HCT116 (cell line): Measurements from ENCODE around the gene PICALM. TPM values are rescaled to one million over a fixed set of nuclear protein-coding genes. Genes with fewer than 3 reads are reported as not detected.

Source experiments
- ATAC-seq: fragments of 200-7000 bp; cut with Tn5 transposase; 2 replicates; pipeline ENCODE4 v1.9.1; 2020; ENCODE audit warnings: mild to moderate bottlenecking, moderate library complexity
- BruUV-seq: library from RNA; stranded (reverse); fragments of 400-500 nt; replicated peaks from 2 replicates; lab custom pipeline; 2021; lab: Mats Ljungman, UMichigan
- CTCF ChIA-PET: fragments of 300-600 bp; sonication (Branson Sonifier 250); formaldehyde crosslinking; loops from one replicate; lab custom pipeline; 2021; ENCODE audit warnings: antibody characterized with exemption; lab: Charles Lee
- POLR2A ChIA-PET: fragments of 300-600, 350-600 bp; sonication (Branson Sonifier 250); formaldehyde crosslinking; loops from one replicate; lab custom pipeline; 2021; ENCODE audit warnings: antibody characterized with exemption; lab: Charles Lee
- RAD21 ChIA-PET, 2 experiments: fragments of 300-600 bp; sonication (Branson Sonifier 250); formaldehyde crosslinking; loops; one replicate each; lab custom pipeline; 2023; ENCODE audit warnings: low total read pairs in 2 of 2; ENCODE audit not compliant: uncharacterized antibody in 2 of 2, unreplicated experiment in 2 of 2, low non-redundant PET in 1 of 2; lab: Charles Lee
- DNase-seq: peaks from one replicate; pipeline ENCODE4 v3.0.0-alpha.2; 2010; ENCODE audit warnings: low read depth, low spot score
- H2AFZ ChIP-seq: fragments of 200-600 bp; shearing (Covaris generic), sonication (generic); 2 replicates; pipeline ENCODE4 v1.6.1; 2017; ENCODE audit warnings: low read depth, mixed run types, mixed read lengths, antibody characterized with exemption, low read length; ENCODE audit not compliant: poor library complexity, severe bottlenecking
- H3K27ac ChIP-seq: 2 replicates; pipeline ENCODE4 v1.5.1; 2012; ENCODE audit warnings: low read depth, low read length
- H3K27me3 ChIP-seq: fragments of 200-600 bp; sonication (generic); 2 replicates; pipeline ENCODE4 v1.6.1; 2016; ENCODE audit warnings: mixed run types, low read length, mixed read lengths; ENCODE audit not compliant: insufficient read depth
- H3K36me3 ChIP-seq, 2 experiments: fragments of 200-500 bp in 1 of 2; fragments of 200-600 bp in 1 of 2; sonication (Bioruptor generic) in 1 of 2; sonication (generic) in 1 of 2; 2 replicates each; pipeline versions ENCODE4 v1.5.1 to v1.6.1; 2014 to 2016; ENCODE audit warnings: low read length in 2 of 2, inconsistent platforms in 1 of 2, mixed read lengths in 1 of 2, mixed run types in 1 of 2; ENCODE audit not compliant: insufficient read depth in 2 of 2, control insufficient read depth in 1 of 2
- H3K4me1 ChIP-seq, 2 experiments: fragments of 200-600 bp in 1 of 2; sonication (generic) in 1 of 2; 2 replicates each; pipeline versions ENCODE4 v1.5.1 to v1.6.1; 2012 to 2017; ENCODE audit warnings: low read length in 2 of 2, inconsistent platforms in 1 of 2, mild to moderate bottlenecking in 1 of 2, mixed read lengths in 1 of 2, mixed run types in 1 of 2, moderate library complexity in 1 of 2; ENCODE audit not compliant: insufficient read depth in 2 of 2, control insufficient read depth in 1 of 2
- H3K4me2 ChIP-seq: fragments of 200-600 bp; sonication (generic); 2 replicates; pipeline ENCODE4 v1.6.1; 2017; ENCODE audit warnings: mixed run types, low read length, mixed read lengths
- H3K4me3 ChIP-seq, 2 experiments: fragments of 200-600 bp in 1 of 2; sonication (generic) in 1 of 2; replicated peaks in 1 of 2; 2 replicates each; pipeline ENCODE4 v1.5.1; 2011 to 2016; ENCODE audit warnings: low read length in 2 of 2, control low read depth in 1 of 2, low read depth in 1 of 2, mild to moderate bottlenecking in 1 of 2, mixed read lengths in 1 of 2, mixed run types in 1 of 2
- H3K79me2 ChIP-seq: fragments of 200-600 bp; sonication (generic); 2 replicates; pipeline ENCODE4 v1.6.1; 2017; ENCODE audit warnings: mild to moderate bottlenecking, mixed run types, low read length, moderate library complexity, mixed read lengths; ENCODE audit not compliant: insufficient read depth
- H3K9ac ChIP-seq: fragments of 200-600 bp; sonication (generic); 2 replicates; pipeline ENCODE4 v1.6.1; 2016; ENCODE audit warnings: low read length, mixed read lengths
- H3K9me2 ChIP-seq: fragments of 200-600 bp; sonication (generic), shearing (Covaris generic); 2 replicates; pipeline ENCODE4 v1.6.1; 2017; ENCODE audit warnings: mixed run types, mild to moderate bottlenecking, moderate library complexity; ENCODE audit not compliant: insufficient read depth
- H3K9me3 ChIP-seq, 2 experiments: fragments of 200-500 bp in 1 of 2; fragments of 200-600 bp in 1 of 2; sonication (Bioruptor generic) in 1 of 2; sonication (generic) in 1 of 2; 2 replicates each; pipeline ENCODE4 v1.6.1; 2014 to 2017; ENCODE audit warnings: low read length in 2 of 2, mixed read lengths in 2 of 2, inconsistent platforms in 1 of 2, low read depth in 1 of 2, mild to moderate bottlenecking in 1 of 2, mixed run types in 1 of 2, moderate library complexity in 1 of 2; ENCODE audit not compliant: control insufficient read depth in 1 of 2, insufficient read depth in 1 of 2
- H4K20me1 ChIP-seq: fragments of 200-600 bp; sonication (generic), shearing (Covaris generic); 2 replicates; pipeline ENCODE4 v1.6.1; 2017; ENCODE audit warnings: mixed run types, mild to moderate bottlenecking, moderate library complexity; ENCODE audit not compliant: insufficient read depth
- CEBPB ChIP-seq: IDR thresholded peaks from 2 replicates; pipeline ENCODE4 v1.6.1; 2012; ENCODE audit warnings: low read depth
- ELF1 ChIP-seq: IDR thresholded peaks from 2 replicates; pipeline ENCODE4 v1.6.1; 2012; ENCODE audit warnings: low read depth, borderline replicate concordance
- EZH2 ChIP-seq: fragments of 200-600 bp; sonication (generic); IDR thresholded peaks from 2 replicates; pipeline ENCODE4 v1.6.1; 2017; ENCODE audit warnings: antibody characterized with exemption, mixed run types
- EZH2phosphoT487 ChIP-seq: fragments of 200-600 bp; IDR thresholded peaks from 2 replicates; pipeline ENCODE4 v1.6.1; 2018; ENCODE audit warnings: antibody characterized with exemption, borderline replicate concordance
- FOSL1 ChIP-seq: IDR thresholded peaks from 2 replicates; pipeline ENCODE4 v1.6.1; 2012; ENCODE audit warnings: low read depth
- JUND ChIP-seq: IDR thresholded peaks from 2 replicates; pipeline ENCODE4 v1.6.1; 2012
- POLR2A ChIP-seq: IDR thresholded peaks from 2 replicates; pipeline ENCODE4 v1.7.0; 2011; ENCODE audit warnings: borderline replicate concordance; ENCODE audit not compliant: insufficient read depth, insufficient read length; ENCODE audit errors: extremely low read depth
- RAD21 ChIP-seq: IDR thresholded peaks from 2 replicates; pipeline ENCODE4 v1.6.1; 2012; ENCODE audit warnings: low read depth, mild to moderate bottlenecking
- SIN3A ChIP-seq: IDR thresholded peaks from 2 replicates; pipeline ENCODE4 v1.6.1; 2012; ENCODE audit warnings: low read depth
- SRF ChIP-seq: IDR thresholded peaks from 2 replicates; pipeline ENCODE4 v1.6.1; 2012; ENCODE audit warnings: low read depth
- TCF7L2 ChIP-seq: IDR thresholded peaks from 2 replicates; pipeline ENCODE4 v1.7.0; 2011; ENCODE audit warnings: borderline replicate concordance, inconsistent platforms; ENCODE audit not compliant: insufficient read depth, insufficient read length; ENCODE audit errors: extremely low read depth
- ZNF274 ChIP-seq: fragments of 200-500 bp; sonication (Bioruptor generic); IDR thresholded peaks from 2 replicates; pipeline ENCODE4 v1.6.1; 2014; ENCODE audit warnings: mild to moderate bottlenecking, low read depth, low read length, inconsistent platforms
- intact Hi-C: fragments of 100-400 bp; cut with micrococcal nuclease; formaldehyde crosslinking; loops from 2 replicates; pipeline ENCODE4 v1.10.0; 2022
- total RNA-seq: library from RNA; stranded (reverse); gene quantifications from one replicate; pipeline ENCODE4 v1.2.1, GENCODE V29; 2021; ENCODE audit not compliant: unreplicated experiment
- TF ChIP-seq, protein P1 (sequence below): IDR thresholded peaks from 2 replicates; pipeline ENCODE4 v1.6.1; 2011; ENCODE audit warnings: mild to moderate bottlenecking, low read length, moderate library complexity; ENCODE audit not compliant: insufficient replicate concordance; ENCODE audit errors: extremely low read depth
- TF ChIP-seq, protein P2 (sequence below): IDR thresholded peaks from 2 replicates; pipeline ENCODE4 v1.6.1; 2012

Gene PICALM
- total RNA-seq, 1 experiment from 2014 or later = 90.6 TPM

DNA sequence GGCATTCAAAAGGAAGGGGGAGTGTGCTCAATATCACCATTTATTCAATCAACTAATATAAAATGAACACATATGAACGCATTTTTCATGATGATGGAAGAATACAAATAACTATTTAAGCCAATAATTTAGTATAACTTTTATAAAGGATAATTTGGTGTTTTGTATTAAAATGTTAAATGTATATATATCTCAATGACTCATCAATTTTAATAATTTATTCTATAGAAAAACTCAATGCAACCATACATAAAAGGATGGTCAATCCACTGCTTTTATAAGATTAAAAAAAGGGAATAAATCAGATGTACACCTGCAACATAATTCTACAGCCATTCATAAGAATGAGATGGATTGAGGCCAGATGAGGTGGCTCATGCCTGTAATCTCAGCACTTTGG, 50.6 kb downstream of the PICALM start:
- no peak for TF ChIP-seq EZH2phosphoT487
- TF ChIP-seq, protein P1, sequence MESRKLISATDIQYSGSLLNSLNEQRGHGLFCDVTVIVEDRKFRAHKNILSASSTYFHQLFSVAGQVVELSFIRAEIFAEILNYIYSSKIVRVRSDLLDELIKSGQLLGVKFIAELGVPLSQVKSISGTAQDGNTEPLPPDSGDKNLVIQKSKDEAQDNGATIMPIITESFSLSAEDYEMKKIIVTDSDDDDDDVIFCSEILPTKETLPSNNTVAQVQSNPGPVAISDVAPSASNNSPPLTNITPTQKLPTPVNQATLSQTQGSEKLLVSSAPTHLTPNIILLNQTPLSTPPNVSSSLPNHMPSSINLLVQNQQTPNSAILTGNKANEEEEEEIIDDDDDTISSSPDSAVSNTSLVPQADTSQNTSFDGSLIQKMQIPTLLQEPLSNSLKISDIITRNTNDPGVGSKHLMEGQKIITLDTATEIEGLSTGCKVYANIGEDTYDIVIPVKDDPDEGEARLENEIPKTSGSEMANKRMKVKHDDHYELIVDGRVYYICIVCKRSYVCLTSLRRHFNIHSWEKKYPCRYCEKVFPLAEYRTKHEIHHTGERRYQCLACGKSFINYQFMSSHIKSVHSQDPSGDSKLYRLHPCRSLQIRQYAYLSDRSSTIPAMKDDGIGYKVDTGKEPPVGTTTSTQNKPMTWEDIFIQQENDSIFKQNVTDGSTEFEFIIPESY = no peak
- TF ChIP-seq, protein P2, sequence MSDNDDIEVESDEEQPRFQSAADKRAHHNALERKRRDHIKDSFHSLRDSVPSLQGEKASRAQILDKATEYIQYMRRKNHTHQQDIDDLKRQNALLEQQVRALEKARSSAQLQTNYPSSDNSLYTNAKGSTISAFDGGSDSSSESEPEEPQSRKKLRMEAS = no peak
- no peak for TF ChIP-seq JUND
- TF ChIP-seq RAD21 = no peak
- TF ChIP-seq SIN3A = no peak
- no peak for TF ChIP-seq ZNF274
- no peak for TF ChIP-seq FOSL1
- TF ChIP-seq SRF = no peak
- no peak for TF ChIP-seq TCF7L2
- no peak for TF ChIP-seq CEBPB
- no peak for TF ChIP-seq EZH2
- TF ChIP-seq POLR2A = no peak
- no peak for TF ChIP-seq ELF1
- TF ChIP-seq, all 23 proteins: peak for 0
- Histone ChIP-seq H3K36me3 (peaks cover 0 to 4% of the 10 kb centered on the region in 2 experiments; a peak in 2 of 4 replicates), H2AFZ (no peak overlapping the region), H3K4me1 (no peaks in the 10 kb centered on the region), H3K27me3 (no peaks in the 10 kb centered on the region), H3K9ac (no peak overlapping the region), H4K20me1 (no peaks in the 10 kb centered on the region), H3K4me3 (no peak overlapping the region), H3K27ac (no peak overlapping the region), H3K79me2 (peaks cover 14% of the 10 kb centered on the region), H3K9me2 (no peaks in the 10 kb centered on the region), H3K4me2 (no peak overlapping the region), H3K9me3 (no peaks in the 10 kb centered on the region)
- CTCF ChIA-PET = interaction anchor here (1.3 kb wide), 1 partner anchor 24 kb away, joined by 4 read pairs; no protein-coding TSS in a partner anchor
- BruUV-seq = no TSS peak
- POLR2A ChIA-PET = no interaction called here
- RAD21 ChIA-PET = no interaction called here
- DNase-seq (no peak), ATAC-seq (no peak)
- intact Hi-C loops = no loop called here
